Prostate gland (tissue), 2 donors: ENCODE data around the gene RIGI.

Source experiments
- POLR2A ChIP-seq: fragments of 450-650 bp; IDR thresholded peaks from one replicate; pipeline ENCODE4 v1.6.1; 2016; ENCODE audit warnings: antibody characterized with exemption, mild to moderate bottlenecking
- POLR2AphosphoS5 ChIP-seq: sonication (generic); formaldehyde crosslinking; IDR thresholded peaks from one replicate; pipeline ENCODE4 v1.6.1; 2017; ENCODE audit warnings: antibody characterized with exemption
- TF ChIP-seq, protein P1 (sequence below), 4 experiments: fragments of 200-600 bp in 2 of 4; fragments of 450-650 bp in 2 of 4; sonication (generic) in 2 of 4; IDR thresholded peaks; 1 replicate in 3 of 4; 2 replicates in 1 of 4; pipeline ENCODE4 v1.5.1; 2016 to 2019; ENCODE audit warnings: antibody characterized with exemption in 4 of 4, mild to moderate bottlenecking in 2 of 4, moderate library complexity in 2 of 4

- TF ChIP-seq, protein P1, sequence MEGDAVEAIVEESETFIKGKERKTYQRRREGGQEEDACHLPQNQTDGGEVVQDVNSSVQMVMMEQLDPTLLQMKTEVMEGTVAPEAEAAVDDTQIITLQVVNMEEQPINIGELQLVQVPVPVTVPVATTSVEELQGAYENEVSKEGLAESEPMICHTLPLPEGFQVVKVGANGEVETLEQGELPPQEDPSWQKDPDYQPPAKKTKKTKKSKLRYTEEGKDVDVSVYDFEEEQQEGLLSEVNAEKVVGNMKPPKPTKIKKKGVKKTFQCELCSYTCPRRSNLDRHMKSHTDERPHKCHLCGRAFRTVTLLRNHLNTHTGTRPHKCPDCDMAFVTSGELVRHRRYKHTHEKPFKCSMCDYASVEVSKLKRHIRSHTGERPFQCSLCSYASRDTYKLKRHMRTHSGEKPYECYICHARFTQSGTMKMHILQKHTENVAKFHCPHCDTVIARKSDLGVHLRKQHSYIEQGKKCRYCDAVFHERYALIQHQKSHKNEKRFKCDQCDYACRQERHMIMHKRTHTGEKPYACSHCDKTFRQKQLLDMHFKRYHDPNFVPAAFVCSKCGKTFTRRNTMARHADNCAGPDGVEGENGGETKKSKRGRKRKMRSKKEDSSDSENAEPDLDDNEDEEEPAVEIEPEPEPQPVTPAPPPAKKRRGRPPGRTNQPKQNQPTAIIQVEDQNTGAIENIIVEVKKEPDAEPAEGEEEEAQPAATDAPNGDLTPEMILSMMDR (IDR thresholded peaks at IDR 0.05): no peak
- no peak for TF ChIP-seq POLR2A
- TF ChIP-seq POLR2AphosphoS5: no peak
These were observed 47.8 kb upstream of the RIGI start for GRCh38 chr9:32573821-32574220.
